ENCODE measurements around the gene KRT37. TPM values are rescaled to one million over a fixed set of nuclear protein-coding genes. Genes with fewer than 3 reads are reported as not detected.

Gene KRT37
- total RNA-seq, 1 experiment from 2014 or later = not detected

GRCh38 chr17:41413353-41413957 lies 10.9 kb downstream of the KRT37 start:
- TF ChIP-seq CTCF (IDR thresholded peaks at IDR 0.05; ENCODE audit: unreplicated experiment) = no peak
- intact Hi-C loops (cut with micrococcal nuclease; ENCODE audit: unreplicated experiment) = loop anchor here (10.0 kb wide), 2 partner anchors 81 to 251 kb away; no protein-coding TSS in a partner anchor
- no TSS peak for BruUV-seq (replicated peaks)
- Mint-ChIP-seq H3K9me3 (ENCODE audit: low read depth, unreplicated experiment) (no peaks in the 10 kb centered on the region), H3K27ac (ENCODE audit: unreplicated experiment) (no peak overlapping the region), H3K36me3 (ENCODE audit: insufficient read depth, unreplicated experiment) (peaks cover 10% of the 10 kb centered on the region), H3K27me3 (ENCODE audit: unreplicated experiment) (no peaks in the 10 kb centered on the region), H3K4me1 (ENCODE audit: low read depth, unreplicated experiment) (peaks cover 49% of the 10 kb centered on the region), H3K4me3 (ENCODE audit: low read depth, unreplicated experiment) (no peak overlapping the region)
- no peak for DNase-seq
- CTCF ChIA-PET = interaction anchor here (0.6 to 3.1 kb wide), 2 partner anchors 10 to 1380 kb away, joined by 3 to 13 read pairs; no protein-coding TSS in a partner anchor

GRCh38 chr17:41411072-41411840 lies 13.1 kb downstream of the KRT37 start:
- no peaks in the 10 kb centered on the region for H3K27me3 Mint-ChIP-seq (ENCODE audit: unreplicated experiment)
- H3K4me1 Mint-ChIP-seq (ENCODE audit: low read depth, unreplicated experiment) = peaks cover 33% of the 10 kb centered on the region
- no peaks in the 10 kb centered on the region for H3K9me3 Mint-ChIP-seq (ENCODE audit: low read depth, unreplicated experiment)
- CTCF ChIA-PET = interaction anchor here (0.7 kb wide), 1 partner anchor 122 kb away, joined by 6 read pairs; no protein-coding TSS in a partner anchor
- no peak overlapping the region for H3K27ac Mint-ChIP-seq (ENCODE audit: unreplicated experiment)
- TF ChIP-seq CTCF (IDR thresholded peaks at IDR 0.05; ENCODE audit: unreplicated experiment) = no peak
- no peak for DNase-seq
- no peak overlapping the region for H3K4me3 Mint-ChIP-seq (ENCODE audit: low read depth, unreplicated experiment)
- H3K36me3 Mint-ChIP-seq (ENCODE audit: insufficient read depth, unreplicated experiment) = no peaks in the 10 kb centered on the region
- no TSS peak for BruUV-seq (replicated peaks)
- intact Hi-C loops (cut with micrococcal nuclease; ENCODE audit: unreplicated experiment) = loop anchor here (10.0 kb wide), 2 partner anchors 84 to 254 kb away; no protein-coding TSS in a partner anchor

DNA sequence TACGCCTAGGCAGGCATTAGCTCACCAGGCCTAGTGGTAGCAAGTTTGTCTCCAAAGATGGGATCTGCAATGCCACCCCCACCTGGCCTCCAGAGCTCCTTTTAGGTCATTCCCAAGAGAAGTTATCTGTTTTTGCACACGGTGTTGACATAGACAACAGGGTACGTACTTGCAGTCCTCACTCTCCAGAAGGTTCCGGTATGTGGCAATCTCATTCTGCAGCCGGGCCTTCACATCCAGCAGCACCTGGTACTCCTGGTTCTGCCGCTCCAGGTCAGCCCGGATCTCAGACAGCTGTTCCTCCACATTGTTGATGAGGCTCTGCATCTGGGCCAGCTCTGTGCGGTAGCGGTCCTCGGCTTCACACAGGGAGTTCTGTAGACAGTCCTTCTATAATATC lies 17.2 kb downstream of the KRT37 start:
- peaks cover 11% of the 10 kb centered on the region for H3K36me3 Mint-ChIP-seq (ENCODE audit: insufficient read depth, unreplicated experiment)
- no peak for DNase-seq
- no peaks in the 10 kb centered on the region for H3K9me3 Mint-ChIP-seq (ENCODE audit: low read depth, unreplicated experiment)
- CTCF ChIA-PET = interaction anchor here (1.3 to 3.1 kb wide), 3 partner anchors 10 to 258 kb away, joined by 3 to 13 read pairs (median 3); no protein-coding TSS in a partner anchor
- H3K4me3 Mint-ChIP-seq (ENCODE audit: low read depth, unreplicated experiment) = no peak overlapping the region
- no peak for TF ChIP-seq CTCF (IDR thresholded peaks at IDR 0.05; ENCODE audit: unreplicated experiment)
- no peaks in the 10 kb centered on the region for H3K27me3 Mint-ChIP-seq (ENCODE audit: unreplicated experiment)
- no TSS peak for BruUV-seq (replicated peaks)
- H3K4me1 Mint-ChIP-seq (ENCODE audit: low read depth, unreplicated experiment) = peaks cover 41% of the 10 kb centered on the region
- intact Hi-C loops (cut with micrococcal nuclease; ENCODE audit: unreplicated experiment) = no loop called here
- no peak overlapping the region for H3K27ac Mint-ChIP-seq (ENCODE audit: unreplicated experiment)

GRCh38 chr17:41406205-41406604 lies 18.2 kb downstream of the KRT37 start:
- Mint-ChIP-seq H3K27ac (ENCODE audit: unreplicated experiment) (no peak overlapping the region), H3K36me3 (ENCODE audit: insufficient read depth, unreplicated experiment) (peaks cover 11% of the 10 kb centered on the region), H3K4me1 (ENCODE audit: low read depth, unreplicated experiment) (peaks cover 44% of the 10 kb centered on the region), H3K9me3 (ENCODE audit: low read depth, unreplicated experiment) (no peaks in the 10 kb centered on the region), H3K4me3 (ENCODE audit: low read depth, unreplicated experiment) (no peak overlapping the region), H3K27me3 (ENCODE audit: unreplicated experiment) (no peaks in the 10 kb centered on the region)
- no TSS peak for BruUV-seq (replicated peaks)
- no peak for TF ChIP-seq CTCF (IDR thresholded peaks at IDR 0.05; ENCODE audit: unreplicated experiment)
- DNase-seq = peak; percentile 47
- CTCF ChIA-PET = interaction anchor here (0.9 to 4.6 kb wide), 4 partner anchors 11 to 504 kb away, joined by 3 to 48 read pairs (median 22); no protein-coding TSS in a partner anchor
- intact Hi-C loops (cut with micrococcal nuclease; ENCODE audit: unreplicated experiment) = no loop called here

Measured in Calu3 (cell line).